Tibial nerve (tissue), 4 donors: ENCODE measurements around the gene PFKFB3. TPM values are rescaled to one million over a fixed set of nuclear protein-coding genes. Genes with fewer than 3 reads are reported as not detected.

Experiments
- DNase-seq, 2 donors: peaks; one replicate each; pipeline ENCODE4 v3.0.0-alpha.2; 2019; ENCODE audit warnings: low spot score in 2 of 2
- H3K27ac ChIP-seq, 4 donors: fragments of 200-600 bp; sonication (generic) in 3 of 4; one replicate each; pipeline ENCODE4 v1.5.1; 2017 to 2019; ENCODE audit warnings: mild to moderate bottlenecking in 1 of 4
- H3K27me3 ChIP-seq, 2 donors: fragments of 200-600 bp; sonication (generic) in 1 of 2; one replicate each; pipeline versions ENCODE4 v1.5.1 to v1.6.0; 2017 to 2019
- H3K36me3 ChIP-seq, 3 donors: fragments of 200-600 bp; sonication (generic); one replicate each; pipeline ENCODE4 v1.5.1; 2018 to 2019
- H3K4me1 ChIP-seq, 4 donors: fragments of 200-600 bp; sonication (generic) in 3 of 4; one replicate each; pipeline ENCODE4 v1.5.1; 2017 to 2019
- H3K4me3 ChIP-seq, 4 donors: fragments of 200-600 bp; sonication (generic) in 3 of 4; one replicate each; pipeline ENCODE4 v1.5.1; 2017 to 2019; ENCODE audit warnings: mild to moderate bottlenecking in 1 of 4, moderate library complexity in 1 of 4
- H3K9me3 ChIP-seq, 4 donors: fragments of 200-600 bp; sonication (generic) in 3 of 4; one replicate each; pipeline ENCODE4 v1.5.1; 2017 to 2019
- CTCF ChIP-seq, 5 experiments: fragments of 200-600 bp in 3 of 5; fragments of 450-650 bp in 2 of 5; sonication (generic) in 3 of 5; IDR thresholded peaks; one replicate each; pipeline ENCODE4 v1.5.1; 2016 to 2019; ENCODE audit warnings: antibody characterized with exemption in 5 of 5, mild to moderate bottlenecking in 3 of 5, moderate library complexity in 2 of 5
- EP300 ChIP-seq, 2 donors: sonication (generic); formaldehyde crosslinking; IDR thresholded peaks; one replicate each; pipeline ENCODE4 v1.6.1; 2017; ENCODE audit warnings: antibody characterized with exemption in 2 of 2, mild to moderate bottlenecking in 1 of 2
- POLR2A ChIP-seq, 2 donors: fragments of 450-650 bp; IDR thresholded peaks; one replicate each; pipeline ENCODE4 v1.6.1; 2017; ENCODE audit warnings: antibody characterized with exemption in 2 of 2, mild to moderate bottlenecking in 2 of 2, moderate library complexity in 2 of 2
- WGBS, 2 donors: methylation state at CpG; one replicate each; pipeline ENCODE4 v1.1.5; 2018; 5-methylcytosine and 5-hydroxymethylcytosine counted together
- total RNA-seq, 4 donors: library from RNA; depleted of rRNA; stranded (reverse); fragments of >200 nt; gene quantifications; one replicate each; pipeline ENCODE4 v1.1.0, GENCODE V29; 2016

The PFKFB3 gene
- total RNA-seq, 4 donors from 2014 or later: 72.0 to 183 (median 98.7) TPM

DNA sequence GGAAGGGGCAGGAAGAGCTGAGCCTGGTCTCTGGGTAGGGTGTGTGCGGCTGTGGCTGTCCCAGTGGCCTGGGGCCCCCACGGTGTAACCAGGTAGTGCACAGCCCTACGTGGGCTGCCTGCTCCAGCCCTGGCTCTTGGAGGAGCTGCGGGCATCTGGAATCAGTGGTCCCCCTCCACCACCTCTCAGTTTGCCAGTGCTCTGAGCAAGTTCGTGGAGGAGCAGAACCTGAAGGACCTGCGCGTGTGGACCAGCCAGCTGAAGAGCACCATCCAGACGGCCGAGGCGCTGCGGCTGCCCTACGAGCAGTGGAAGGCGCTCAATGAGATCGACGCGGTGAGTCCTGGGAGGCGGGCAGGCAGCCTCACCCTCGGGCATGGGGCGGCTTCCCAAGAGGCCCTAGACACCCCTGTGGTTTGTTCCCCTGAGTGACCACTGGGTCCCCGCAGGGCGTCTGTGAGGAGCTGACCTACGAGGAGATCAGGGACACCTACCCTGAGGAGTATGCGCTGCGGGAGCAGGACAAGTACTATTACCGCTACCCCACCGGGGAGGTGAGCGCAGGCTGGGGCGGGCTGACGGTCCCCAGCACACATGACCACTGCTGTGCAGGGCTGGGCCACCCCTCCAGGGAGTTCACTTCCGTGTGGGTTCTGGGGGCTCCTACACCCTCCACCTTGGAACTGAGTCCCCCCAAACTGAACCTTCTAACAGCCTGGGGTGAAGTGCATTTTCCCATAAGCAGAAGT lies 18.6 kb downstream of the PFKFB3 start:
- TF ChIP-seq CTCF (IDR thresholded peaks at IDR 0.05) (no peak), EP300 (IDR thresholded peaks at IDR 0.05) (no peak), POLR2A (IDR thresholded peaks at IDR 0.05) (no peak)
- Histone ChIP-seq H3K9me3 (no peaks in the 10 kb centered on the region), H3K36me3 (peaks cover 5 to 98% (median 38%) of the 10 kb centered on the region in 3 donors), H3K27ac (no peak overlapping the region), H3K27me3 (no peaks in the 10 kb centered on the region), H3K4me1 (no peaks in the 10 kb centered on the region), H3K4me3 (no peak overlapping the region)
- WGBS, 2 donors: 96 to 97% methylated on average over 16 to 21 of the region's 30 CpGs
- DNase-seq: no peak

- H3K36me3 ChIP-seq: peaks cover 4 to 98% (median 30%) of the 10 kb centered on the region in 3 donors
- DNase-seq: no peak
- TF ChIP-seq POLR2A (IDR thresholded peaks at IDR 0.05): no peak
- TF ChIP-seq EP300 (IDR thresholded peaks at IDR 0.05): no peak
- TF ChIP-seq CTCF (IDR thresholded peaks at IDR 0.05): no peak
- H3K9me3 ChIP-seq: no peaks in the 10 kb centered on the region
- no peak overlapping the region for H3K27ac ChIP-seq
- no peaks in the 10 kb centered on the region for H3K27me3 ChIP-seq
- WGBS, 2 donors: 79 to 81% methylated on average over 20 to 21 of the region's 21 CpGs
- H3K4me1 ChIP-seq: no peaks in the 10 kb centered on the region
- no peak overlapping the region for H3K4me3 ChIP-seq
Measured at GRCh38 chr10:6221971-6222751, 19.4 kb downstream of the PFKFB3 start.

DNA sequence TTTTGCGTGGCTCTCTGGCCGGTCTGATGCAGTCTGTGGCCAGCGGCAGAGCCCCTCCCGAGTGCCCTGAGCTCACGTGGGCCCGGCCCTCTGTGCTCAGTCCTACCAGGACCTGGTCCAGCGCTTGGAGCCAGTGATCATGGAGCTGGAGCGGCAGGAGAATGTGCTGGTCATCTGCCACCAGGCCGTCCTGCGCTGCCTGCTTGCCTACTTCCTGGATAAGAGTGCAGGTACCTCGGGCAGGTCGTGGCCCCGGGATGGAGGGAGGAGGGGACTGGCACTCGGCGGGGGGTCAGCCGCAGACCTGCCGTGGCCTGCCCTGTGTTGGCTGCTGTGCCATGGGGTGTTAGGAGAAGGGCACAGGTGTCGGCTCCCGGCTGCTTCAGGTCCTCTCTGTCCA lies 20.0 kb downstream of the PFKFB3 start:
- peaks cover 0 to 6% (median 0%) of the 10 kb centered on the region in 4 donors for H3K4me1 ChIP-seq
- 88 to 89% methylated on average over 17 to 19 of the region's 19 CpGs for WGBS, 2 donors
- H3K9me3 ChIP-seq: no peaks in the 10 kb centered on the region
- peaks cover 3 to 98% (median 30%) of the 10 kb centered on the region in 3 donors for H3K36me3 ChIP-seq
- no peak for TF ChIP-seq CTCF (IDR thresholded peaks at IDR 0.05)
- no peak for TF ChIP-seq POLR2A (IDR thresholded peaks at IDR 0.05)
- TF ChIP-seq EP300 (IDR thresholded peaks at IDR 0.05): no peak
- H3K4me3 ChIP-seq: no peak overlapping the region
- no peak for DNase-seq
- H3K27me3 ChIP-seq: no peaks in the 10 kb centered on the region
- no peak overlapping the region for H3K27ac ChIP-seq

- TF ChIP-seq POLR2A (IDR thresholded peaks at IDR 0.05) (no peak), CTCF (IDR thresholded peaks at IDR 0.05) (no peak)
- DNase-seq: no peak
- Histone ChIP-seq H3K27me3 (no peaks in the 10 kb centered on the region), H3K4me1 (peaks cover 0 to 8% (median 0%) of the 10 kb centered on the region in 4 donors), H3K36me3 (peaks cover 3 to 100% (median 30%) of the 10 kb centered on the region in 3 donors), H3K9me3 (no peaks in the 10 kb centered on the region), H3K27ac (no peak overlapping the region), H3K4me3 (no peak overlapping the region)
- 89 to 91% methylated on average over 13 to 14 of the region's 14 CpGs for WGBS, 2 donors
Measured at GRCh38 chr10:6223981-6224380, 21.2 kb downstream of the PFKFB3 start.

- DNase-seq: no peak
- Histone ChIP-seq H3K9me3 (no peaks in the 10 kb centered on the region), H3K36me3 (peaks cover 3 to 100% (median 30%) of the 10 kb centered on the region in 3 donors), H3K27me3 (no peaks in the 10 kb centered on the region), H3K4me3 (no peak overlapping the region), H3K27ac (no peak overlapping the region), H3K4me1 (peaks cover 0 to 8% (median 0%) of the 10 kb centered on the region in 4 donors)
- 86 to 87% methylated on average over 13 of the region's 13 CpGs for WGBS, 2 donors
- TF ChIP-seq POLR2A (IDR thresholded peaks at IDR 0.05) (no peak), CTCF (IDR thresholded peaks at IDR 0.05) (no peak), EP300 (IDR thresholded peaks at IDR 0.05) (no peak)
Measured at GRCh38 chr10:6224781-6225180, 22.0 kb downstream of the PFKFB3 start.
